22Rv1 (cell line): ENCODE results near the gene CNTNAP3.
"Not testable (repeated sequence)": the region's sequence is repeated elsewhere in the genome, so short reads cannot be mapped to it uniquely, and the experiment has no call there.

Experiments
- CTCF ChIP-seq: fragments of 450-650 bp; IDR thresholded peaks from 2 replicates; pipeline ENCODE4 v1.5.1; 2017; ENCODE audit warnings: mild to moderate bottlenecking
- ZFX ChIP-seq: fragments of 450-650 bp; IDR thresholded peaks from 2 replicates; pipeline ENCODE4 v1.6.1; 2017; ENCODE audit warnings: antibody characterized with exemption, borderline replicate concordance

GRCh38 chr9:39200412-39200811 is 87.6 kb downstream of the CNTNAP3 start:
- not testable (repeated sequence) for TF ChIP-seq CTCF, ZFX
